Activated T-helper 2 cell treated with anti-CD3 and anti-CD28 coated beads, Interferon-gamma antibody, Interleukin-2, Interleukin-4, amounts not matched to agents 10 μg/mL and 5 μg/mL and 100 μg/mL, durations not matched to agents 14 hours and 24 hours and 36 hours (primary cell): ENCODE results near the gene TNFSF18. TPM values are rescaled to one million over a fixed set of nuclear protein-coding genes. Genes with fewer than 3 reads are reported as not detected.

Experiments used
- DNase-seq: peaks from one replicate; pipeline ENCODE4 v3.0.0; 2021; ENCODE audit warnings: low spot score
- H3K27ac Mint-ChIP-seq: one replicate; pipeline ENCODE4 v1.8.0; 2021; ENCODE audit warnings: mixed read lengths
- H3K27me3 Mint-ChIP-seq: one replicate; pipeline ENCODE4 v1.8.0; 2021; ENCODE audit warnings: low read depth, mixed read lengths
- H3K36me3 Mint-ChIP-seq: one replicate; pipeline ENCODE4 v1.8.0; 2021; ENCODE audit warnings: low read depth, mixed read lengths
- H3K4me1 Mint-ChIP-seq: one replicate; pipeline ENCODE4 v1.8.0; 2021; ENCODE audit warnings: low read depth, mixed read lengths
- H3K4me3 Mint-ChIP-seq: one replicate; pipeline ENCODE4 v1.8.0; 2021; ENCODE audit warnings: low read depth, mild to moderate bottlenecking, moderate library complexity, mixed read lengths
- H3K9me3 Mint-ChIP-seq: one replicate; pipeline ENCODE4 v1.8.0; 2021; ENCODE audit warnings: mixed read lengths
- intact Hi-C: fragments of 100-400 bp; cut with micrococcal nuclease; formaldehyde crosslinking; loops from one replicate; pipeline ENCODE4 v1.15.1; 2023
- total RNA-seq: library from RNA; stranded (reverse); gene quantifications from 2 replicates; pipeline ENCODE4 v1.2.3, GENCODE V29; 2022

Gene TNFSF18
- total RNA-seq, 1 donor from 2014 or later = not detected

- H3K27ac Mint-ChIP-seq = no peak overlapping the region
- H3K9me3 Mint-ChIP-seq = no peaks in the 10 kb centered on the region
- H3K27me3 Mint-ChIP-seq = peaks cover 9% of the 10 kb centered on the region
- no peak for DNase-seq
- no peak overlapping the region for H3K4me3 Mint-ChIP-seq
- intact Hi-C loops = no loop called here
- no peaks in the 10 kb centered on the region for H3K36me3 Mint-ChIP-seq
- no peaks in the 10 kb centered on the region for H3K4me1 Mint-ChIP-seq
These were observed 30.5 kb downstream of the TNFSF18 start for GRCh38 chr1:173020138-173020750.

GRCh38 chr1:173017792-173018191 lies 32.9 kb downstream of the TNFSF18 start:
- Mint-ChIP-seq H3K36me3 (no peaks in the 10 kb centered on the region), H3K27ac (no peak overlapping the region), H3K9me3 (no peaks in the 10 kb centered on the region), H3K4me1 (no peaks in the 10 kb centered on the region), H3K4me3 (no peak overlapping the region), H3K27me3 (peaks cover 11% of the 10 kb centered on the region)
- intact Hi-C loops = no loop called here
- DNase-seq = no peak

DNA sequence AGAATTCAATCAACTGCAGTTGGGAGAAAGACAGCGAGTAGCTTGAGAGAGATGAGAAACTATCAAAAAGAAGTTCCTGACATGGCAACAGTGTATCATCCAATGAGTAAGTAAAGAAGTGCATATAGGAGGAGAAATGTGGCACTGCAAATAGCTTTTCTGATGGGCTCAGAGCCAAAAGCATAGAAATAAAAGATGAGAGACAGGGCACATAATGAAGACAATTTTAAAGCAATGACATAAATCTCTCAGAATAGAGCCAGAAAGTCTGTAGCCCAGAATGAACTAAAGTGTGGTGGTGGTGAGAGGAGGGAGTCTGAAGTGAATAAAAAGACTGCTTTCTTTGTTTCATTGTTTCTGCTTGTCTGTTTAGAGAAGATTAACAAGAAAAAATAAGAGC lies 34.3 kb downstream of the TNFSF18 start:
- no peaks in the 10 kb centered on the region for H3K36me3 Mint-ChIP-seq
- H3K9me3 Mint-ChIP-seq = no peaks in the 10 kb centered on the region
- intact Hi-C loops = no loop called here
- peaks cover 15% of the 10 kb centered on the region for H3K27me3 Mint-ChIP-seq
- H3K4me1 Mint-ChIP-seq = no peaks in the 10 kb centered on the region
- no peak overlapping the region for H3K27ac Mint-ChIP-seq
- H3K4me3 Mint-ChIP-seq = no peak overlapping the region
- no peak for DNase-seq

DNA sequence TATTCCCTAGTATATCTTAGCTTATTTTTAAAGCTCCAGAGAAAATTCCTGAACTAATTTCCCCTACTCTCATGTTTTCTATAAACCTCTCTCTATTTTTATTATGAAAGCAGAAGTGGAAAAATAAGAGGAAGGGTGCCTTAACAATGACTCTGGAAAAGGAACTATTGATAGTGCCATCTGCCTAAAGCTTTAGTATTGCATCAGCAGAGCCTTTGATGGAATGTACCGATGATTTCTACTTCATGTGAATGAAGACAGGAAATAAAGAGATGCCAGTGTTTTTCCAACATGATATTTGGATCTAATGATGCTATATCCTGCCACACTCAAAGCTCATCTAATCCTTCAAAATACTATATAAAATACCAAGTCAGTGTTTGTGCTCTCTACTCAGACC lies 35.1 kb downstream of the TNFSF18 start:
- no peaks in the 10 kb centered on the region for H3K9me3 Mint-ChIP-seq
- DNase-seq = no peak
- no peaks in the 10 kb centered on the region for H3K4me1 Mint-ChIP-seq
- H3K27ac Mint-ChIP-seq = no peak overlapping the region
- H3K27me3 Mint-ChIP-seq = peaks cover 14% of the 10 kb centered on the region
- H3K4me3 Mint-ChIP-seq = no peak overlapping the region
- H3K36me3 Mint-ChIP-seq = no peaks in the 10 kb centered on the region
- intact Hi-C loops = no loop called here

DNA sequence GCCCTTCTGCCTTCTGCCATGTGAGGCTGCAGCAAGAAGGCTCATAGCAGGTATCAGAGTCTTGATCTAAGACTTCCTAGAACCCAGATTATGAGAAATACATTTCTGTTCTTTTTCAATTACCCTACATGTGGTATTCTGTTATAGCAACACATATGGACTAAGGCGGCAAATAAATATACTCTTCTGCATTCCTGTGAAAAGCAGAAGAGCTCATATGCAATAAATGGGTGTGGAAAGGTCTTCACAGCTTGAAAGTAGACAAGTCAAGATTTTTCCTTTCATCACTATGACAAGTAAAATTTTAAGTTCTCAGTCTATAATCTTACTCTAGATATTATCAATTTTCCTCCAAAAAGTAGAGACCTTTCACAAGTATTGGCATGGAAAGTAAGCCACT lies 36.6 kb downstream of the TNFSF18 start:
- H3K9me3 Mint-ChIP-seq = no peaks in the 10 kb centered on the region
- intact Hi-C loops = no loop called here
- H3K27ac Mint-ChIP-seq = no peak overlapping the region
- peaks cover 13% of the 10 kb centered on the region for H3K27me3 Mint-ChIP-seq
- H3K36me3 Mint-ChIP-seq = no peaks in the 10 kb centered on the region
- no peaks in the 10 kb centered on the region for H3K4me1 Mint-ChIP-seq
- no peak for DNase-seq
- no peak overlapping the region for H3K4me3 Mint-ChIP-seq

DNA sequence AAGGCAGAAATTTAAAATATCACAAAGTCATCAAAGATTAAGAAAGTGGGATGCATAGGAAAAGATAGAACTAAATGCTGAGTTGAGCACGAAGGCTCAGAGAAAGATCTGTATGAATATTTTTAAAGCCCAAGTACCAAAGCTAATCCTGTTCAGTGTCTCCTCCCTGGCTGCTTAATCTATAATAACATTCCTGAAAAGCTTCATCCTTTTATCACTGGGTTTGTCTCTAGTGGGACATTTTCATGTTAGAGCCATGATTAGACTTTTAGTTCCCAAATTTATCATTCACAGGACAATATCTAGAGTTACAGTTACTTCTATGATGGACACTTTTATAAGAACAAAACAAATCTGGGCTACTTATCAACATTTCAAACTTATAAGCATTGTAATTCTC lies 38.6 kb downstream of the TNFSF18 start:
- H3K4me3 Mint-ChIP-seq = no peak overlapping the region
- H3K4me1 Mint-ChIP-seq = no peaks in the 10 kb centered on the region
- no peaks in the 10 kb centered on the region for H3K36me3 Mint-ChIP-seq
- no peak overlapping the region for H3K27ac Mint-ChIP-seq
- intact Hi-C loops = no loop called here
- no peak for DNase-seq
- H3K27me3 Mint-ChIP-seq = peaks cover 7% of the 10 kb centered on the region
- H3K9me3 Mint-ChIP-seq = no peaks in the 10 kb centered on the region

DNA sequence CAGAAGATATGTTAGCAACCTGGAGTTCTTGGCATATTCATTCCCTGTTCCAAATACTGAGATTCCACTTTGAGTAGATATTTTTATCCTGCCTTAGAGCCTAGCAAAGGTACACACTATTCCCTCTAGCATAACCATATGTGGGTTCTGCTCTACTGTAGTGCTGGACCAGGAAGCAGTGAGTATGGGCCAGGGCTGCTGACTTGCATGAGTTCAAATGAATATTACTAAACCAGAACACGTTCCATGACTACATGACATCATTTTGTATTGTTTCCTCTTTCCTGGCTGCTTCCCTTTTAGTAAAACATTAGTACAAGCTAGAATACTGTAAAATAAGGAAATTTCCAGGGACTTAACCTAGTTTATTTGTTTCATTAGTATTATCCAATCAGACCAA lies 41.1 kb downstream of the TNFSF18 start:
- Mint-ChIP-seq H3K9me3 (no peaks in the 10 kb centered on the region), H3K27me3 (peaks cover 12% of the 10 kb centered on the region), H3K36me3 (no peaks in the 10 kb centered on the region), H3K4me1 (no peaks in the 10 kb centered on the region), H3K27ac (no peak overlapping the region), H3K4me3 (no peak overlapping the region)
- intact Hi-C loops = no loop called here
- DNase-seq = no peak

- Mint-ChIP-seq H3K27me3 (peaks cover 5% of the 10 kb centered on the region), H3K4me1 (no peaks in the 10 kb centered on the region), H3K4me3 (no peak overlapping the region), H3K9me3 (peaks cover 15% of the 10 kb centered on the region), H3K27ac (no peak overlapping the region), H3K36me3 (no peaks in the 10 kb centered on the region)
- intact Hi-C loops = no loop called here
- DNase-seq = no peak
These were observed 45.4 kb downstream of the TNFSF18 start for GRCh38 chr1:173005196-173005864.

DNA sequence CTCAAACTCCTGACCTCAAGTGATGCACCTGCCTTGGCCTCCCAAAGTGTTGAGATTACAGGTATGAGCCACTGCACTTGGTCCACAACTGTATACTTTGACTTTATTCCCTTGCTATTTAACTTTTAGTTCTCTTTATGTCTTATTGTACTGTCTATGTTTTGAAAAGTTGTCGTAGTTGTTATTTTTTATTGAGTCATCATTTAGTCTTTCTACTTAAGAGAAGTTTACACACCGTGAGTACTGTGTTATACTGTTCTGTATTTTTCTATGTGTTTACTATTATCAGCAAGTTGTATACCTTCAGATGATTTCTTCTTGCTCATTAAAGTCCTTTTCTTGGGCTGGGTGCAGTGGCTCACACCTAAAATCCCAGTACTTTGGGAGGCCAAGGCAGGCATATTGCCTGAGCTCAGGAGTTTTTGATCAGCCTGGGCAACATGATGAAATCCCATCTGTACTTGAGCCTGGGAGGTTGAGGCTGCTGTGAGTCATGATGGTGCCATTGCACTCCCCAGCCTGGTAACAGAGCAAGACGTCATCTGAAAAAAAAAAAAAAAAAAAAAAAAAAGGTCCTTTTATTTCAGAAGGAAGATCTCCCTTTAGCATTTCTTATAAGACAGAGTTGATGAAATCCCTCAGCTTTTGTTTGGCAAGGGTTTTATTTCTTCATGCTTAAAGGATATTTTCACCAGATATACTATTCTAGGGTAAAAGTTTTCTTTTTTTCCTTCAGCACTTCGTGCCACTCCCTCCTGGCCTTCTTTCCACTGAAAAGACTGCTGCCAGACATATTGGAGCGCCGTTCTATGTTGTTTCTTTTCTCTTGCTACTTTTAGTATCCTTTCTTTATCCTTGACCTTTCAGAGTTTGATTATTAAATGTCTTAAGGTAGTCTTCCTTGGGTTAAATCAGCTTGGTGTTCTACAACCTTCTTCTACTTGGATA lies 47.6 kb downstream of the TNFSF18 start:
- Mint-ChIP-seq H3K27me3 (peaks cover 5% of the 10 kb centered on the region), H3K36me3 (no peaks in the 10 kb centered on the region), H3K9me3 (peaks cover 21% of the 10 kb centered on the region), H3K4me1 (no peaks in the 10 kb centered on the region), H3K4me3 (no peak overlapping the region), H3K27ac (no peak overlapping the region)
- intact Hi-C loops = no loop called here
- DNase-seq = no peak

DNA sequence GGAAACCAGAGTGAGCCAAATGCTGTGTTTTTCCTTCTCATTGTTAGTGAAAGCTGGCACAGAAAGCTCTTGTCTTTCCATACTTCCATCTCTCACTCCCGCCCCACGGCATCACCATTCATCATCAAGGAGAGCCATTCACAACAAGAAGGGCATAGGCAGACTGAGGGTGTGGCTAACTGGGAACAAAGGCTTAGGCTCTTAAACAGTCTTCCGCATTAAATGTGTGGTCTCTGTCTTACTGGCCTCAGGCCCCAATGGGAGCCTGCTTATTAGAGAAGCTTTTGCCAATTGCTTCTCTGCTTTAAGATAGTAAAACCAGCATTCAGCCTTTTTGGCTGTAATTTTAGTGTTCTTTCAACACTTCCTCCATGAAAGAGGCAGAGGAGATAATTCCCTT lies 51.4 kb downstream of the TNFSF18 start:
- no peak overlapping the region for H3K27ac Mint-ChIP-seq
- no peak overlapping the region for H3K4me3 Mint-ChIP-seq
- peaks cover 21% of the 10 kb centered on the region for H3K9me3 Mint-ChIP-seq
- DNase-seq = no peak
- intact Hi-C loops = no loop called here
- no peaks in the 10 kb centered on the region for H3K27me3 Mint-ChIP-seq
- no peaks in the 10 kb centered on the region for H3K36me3 Mint-ChIP-seq
- no peaks in the 10 kb centered on the region for H3K4me1 Mint-ChIP-seq

- Mint-ChIP-seq H3K27me3 (no peaks in the 10 kb centered on the region), H3K9me3 (peaks cover 20% of the 10 kb centered on the region), H3K36me3 (no peaks in the 10 kb centered on the region), H3K4me3 (no peak overlapping the region), H3K27ac (no peak overlapping the region), H3K4me1 (no peaks in the 10 kb centered on the region)
- intact Hi-C loops = no loop called here
- no peak for DNase-seq
These were observed 52.8 kb downstream of the TNFSF18 start for GRCh38 chr1:172997941-172998361.

DNA sequence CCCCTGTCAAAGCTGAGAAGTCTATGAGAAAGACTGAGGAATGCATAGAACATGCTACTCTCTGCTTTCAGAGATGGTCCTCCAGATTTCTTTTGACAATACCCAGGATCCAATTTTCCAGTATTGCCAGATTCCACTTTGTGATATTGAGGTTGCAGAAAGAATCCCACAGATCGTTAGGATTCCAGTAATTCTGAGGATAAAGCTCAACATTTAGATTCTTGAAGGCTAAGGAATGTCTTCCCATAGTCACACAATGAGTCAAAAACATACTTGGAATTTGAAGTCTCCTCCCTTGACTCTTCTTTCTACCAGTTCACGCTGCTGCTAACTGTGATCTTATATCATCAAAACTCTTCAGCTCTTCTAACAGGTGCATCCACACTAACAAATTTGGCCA lies 57.1 kb downstream of the TNFSF18 start:
- H3K4me1 Mint-ChIP-seq = no peaks in the 10 kb centered on the region

More for the DNA sequence above, 57.1 kb downstream of the TNFSF18 start:
- no peak overlapping the region for H3K4me3 Mint-ChIP-seq
- H3K27me3 Mint-ChIP-seq = no peaks in the 10 kb centered on the region
- H3K27ac Mint-ChIP-seq = no peak overlapping the region
- intact Hi-C loops = no loop called here
- no peaks in the 10 kb centered on the region for H3K9me3 Mint-ChIP-seq
- no peaks in the 10 kb centered on the region for H3K36me3 Mint-ChIP-seq
- no peak for DNase-seq
